Activated CD4-positive, CD25-positive, alpha-beta regulatory T cell treated with anti-CD3 and anti-CD28 coated beads, Interleukin-2, amount 50 U/mL, for 72 hours (primary cell): Measurements from ENCODE around the gene MYOD1.
A peak's percentile ranks its signal among the peaks of the same experiment; 100 is the strongest.

Experiments used
- DNase-seq: peaks from one replicate; pipeline ENCODE4 v3.0.0; 2021

MYOD1 gene

GRCh38 chr11:17735818-17736578, 16.6 kb downstream of the MYOD1 start:
- DNase-seq: peak; percentile 29

- peak; percentile 23 for DNase-seq
These were observed 17.2 kb downstream of the MYOD1 start for GRCh38 chr11:17736579-17736893.

GRCh38 chr11:17736930-17737817, 17.8 kb downstream of the MYOD1 start:
- DNase-seq: peak; percentile 21

GRCh38 chr11:17738151-17738973, 19.0 kb downstream of the MYOD1 start:
- DNase-seq: peak; percentile 24

- DNase-seq: no peak
These were observed 20.6 kb downstream of the MYOD1 start for GRCh38 chr11:17739945-17740338.

GRCh38 chr11:17740649-17741235, 21.4 kb downstream of the MYOD1 start:
- DNase-seq: no peak

GRCh38 chr11:17741487-17741886, 22.1 kb downstream of the MYOD1 start:
- DNase-seq: no peak

- no peak for DNase-seq
These were observed 22.6 kb downstream of the MYOD1 start for GRCh38 chr11:17742019-17742418.

GRCh38 chr11:17743026-17743807, 23.8 kb downstream of the MYOD1 start:
- DNase-seq: no peak

GRCh38 chr11:17743808-17744119, 24.4 kb downstream of the MYOD1 start:
- DNase-seq: no peak

GRCh38 chr11:17744151-17744940, 25.0 kb downstream of the MYOD1 start:
- no peak for DNase-seq

- DNase-seq: no peak
These were observed 25.8 kb downstream of the MYOD1 start for GRCh38 chr11:17745023-17745772.

- no peak for DNase-seq
These were observed 26.7 kb downstream of the MYOD1 start for GRCh38 chr11:17746096-17746495.

GRCh38 chr11:17747131-17747955, 28.0 kb downstream of the MYOD1 start:
- DNase-seq: no peak

GRCh38 chr11:17748044-17748443, 28.7 kb downstream of the MYOD1 start:
- no peak for DNase-seq

- DNase-seq: no peak
These were observed 29.7 kb downstream of the MYOD1 start for GRCh38 chr11:17748761-17749721.

GRCh38 chr11:17750013-17750800, 30.8 kb downstream of the MYOD1 start:
- DNase-seq: no peak

- no peak for DNase-seq
These were observed 31.4 kb downstream of the MYOD1 start for GRCh38 chr11:17750801-17751165.
